ENCODE measurements around the gene PRKCE. TPM values are rescaled to one million over a fixed set of nuclear protein-coding genes. Genes with fewer than 3 reads are reported as not detected.

PRKCE gene
- total RNA-seq, 1 donor from 2014 or later, result 11.7 TPM

GRCh38 chr2:45616658-45617411 lies 34.6 kb upstream of the PRKCE start:
- intact Hi-C loops (cut with micrococcal nuclease), result no loop called here
- Mint-ChIP-seq H3K27ac (no peak overlapping the region), H3K9me3 (no peaks in the 10 kb centered on the region), H3K4me1 (ENCODE audit: low read depth) (peaks cover 6% of the 10 kb centered on the region), H3K27me3 (ENCODE audit: insufficient read depth) (peaks cover 4% of the 10 kb centered on the region), H3K4me3 (no peak overlapping the region), H3K36me3 (ENCODE audit: low read depth) (peaks cover 1% of the 10 kb centered on the region)
- no peak for DNase-seq (ENCODE audit: low spot score)

GRCh38 chr2:45617496-45617895 lies 34.0 kb upstream of the PRKCE start:
- Mint-ChIP-seq H3K36me3 (ENCODE audit: low read depth) (peaks cover 1% of the 10 kb centered on the region), H3K9me3 (no peaks in the 10 kb centered on the region)
- DNase-seq (ENCODE audit: low spot score), result no peak

GRCh38 chr2:45622336-45623075 lies 29.0 kb upstream of the PRKCE start:
- no peak overlapping the region for H3K4me3 Mint-ChIP-seq

More at GRCh38 chr2:45617496-45617895, 34.0 kb upstream of the PRKCE start:
- Mint-ChIP-seq H3K27ac (no peak overlapping the region), H3K4me3 (no peak overlapping the region), H3K27me3 (ENCODE audit: insufficient read depth) (peaks cover 4% of the 10 kb centered on the region), H3K4me1 (ENCODE audit: low read depth) (peaks cover under 1% of the 10 kb centered on the region)
- intact Hi-C loops (cut with micrococcal nuclease), result no loop called here

GRCh38 chr2:45623098-45623497 lies 28.4 kb upstream of the PRKCE start:
- no peak overlapping the region for H3K4me3 Mint-ChIP-seq
- no peak for DNase-seq (ENCODE audit: low spot score)
- H3K27ac Mint-ChIP-seq, result no peak overlapping the region
- peaks cover 23% of the 10 kb centered on the region for H3K27me3 Mint-ChIP-seq (ENCODE audit: insufficient read depth)
- no peaks in the 10 kb centered on the region for H3K9me3 Mint-ChIP-seq
- intact Hi-C loops (cut with micrococcal nuclease), result no loop called here
- peaks cover 1% of the 10 kb centered on the region for H3K36me3 Mint-ChIP-seq (ENCODE audit: low read depth)
- H3K4me1 Mint-ChIP-seq (ENCODE audit: low read depth), result peaks cover 6% of the 10 kb centered on the region

More at GRCh38 chr2:45622336-45623075, 29.0 kb upstream of the PRKCE start:
- Mint-ChIP-seq H3K36me3 (ENCODE audit: low read depth) (peaks cover 1% of the 10 kb centered on the region), H3K9me3 (no peaks in the 10 kb centered on the region), H3K27ac (no peak overlapping the region), H3K27me3 (ENCODE audit: insufficient read depth) (peaks cover 18% of the 10 kb centered on the region), H3K4me1 (ENCODE audit: low read depth) (peaks cover 6% of the 10 kb centered on the region)
- no peak for DNase-seq (ENCODE audit: low spot score)
- intact Hi-C loops (cut with micrococcal nuclease), result no loop called here

- no peak overlapping the region for H3K27ac Mint-ChIP-seq
Observed at GRCh38 chr2:45625824-45626223, 25.7 kb upstream of the PRKCE start.

GRCh38 chr2:45626387-45627221 lies 24.9 kb upstream of the PRKCE start:
- Mint-ChIP-seq H3K4me1 (ENCODE audit: low read depth) (peaks cover 6% of the 10 kb centered on the region), H3K9me3 (no peaks in the 10 kb centered on the region), H3K27me3 (ENCODE audit: insufficient read depth) (peaks cover 35% of the 10 kb centered on the region), H3K27ac (no peak overlapping the region), H3K36me3 (ENCODE audit: low read depth) (no peaks in the 10 kb centered on the region), H3K4me3 (no peak overlapping the region)
- intact Hi-C loops (cut with micrococcal nuclease), result no loop called here
- DNase-seq (ENCODE audit: low spot score), result no peak

More at GRCh38 chr2:45625824-45626223, 25.7 kb upstream of the PRKCE start:
- no peaks in the 10 kb centered on the region for H3K9me3 Mint-ChIP-seq
- no peak overlapping the region for H3K4me3 Mint-ChIP-seq
- H3K4me1 Mint-ChIP-seq (ENCODE audit: low read depth), result peaks cover 6% of the 10 kb centered on the region
- intact Hi-C loops (cut with micrococcal nuclease), result no loop called here
- no peaks in the 10 kb centered on the region for H3K36me3 Mint-ChIP-seq (ENCODE audit: low read depth)
- peaks cover 33% of the 10 kb centered on the region for H3K27me3 Mint-ChIP-seq (ENCODE audit: insufficient read depth)
- no peak for DNase-seq (ENCODE audit: low spot score)

- Mint-ChIP-seq H3K4me1 (ENCODE audit: low read depth) (peaks cover 1% of the 10 kb centered on the region), H3K27me3 (ENCODE audit: insufficient read depth) (peaks cover 42% of the 10 kb centered on the region), H3K36me3 (ENCODE audit: low read depth) (no peaks in the 10 kb centered on the region)
Observed at GRCh38 chr2:45627911-45628310, 23.6 kb upstream of the PRKCE start.

GRCh38 chr2:45629971-45630370 lies 21.5 kb upstream of the PRKCE start:
- no peak for DNase-seq (ENCODE audit: low spot score)
- Mint-ChIP-seq H3K27me3 (ENCODE audit: insufficient read depth) (peaks cover 39% of the 10 kb centered on the region), H3K9me3 (no peaks in the 10 kb centered on the region), H3K36me3 (ENCODE audit: low read depth) (no peaks in the 10 kb centered on the region), H3K27ac (no peak overlapping the region), H3K4me1 (ENCODE audit: low read depth) (no peaks in the 10 kb centered on the region), H3K4me3 (no peak overlapping the region)
- intact Hi-C loops (cut with micrococcal nuclease), result no loop called here

More at GRCh38 chr2:45627911-45628310, 23.6 kb upstream of the PRKCE start:
- intact Hi-C loops (cut with micrococcal nuclease), result no loop called here
- H3K4me3 Mint-ChIP-seq, result no peak overlapping the region
- DNase-seq (ENCODE audit: low spot score), result no peak
- H3K27ac Mint-ChIP-seq, result no peak overlapping the region
- no peaks in the 10 kb centered on the region for H3K9me3 Mint-ChIP-seq

GRCh38 chr2:45631319-45631718 lies 20.2 kb upstream of the PRKCE start:
- H3K27me3 Mint-ChIP-seq (ENCODE audit: insufficient read depth), result peaks cover 44% of the 10 kb centered on the region
- H3K36me3 Mint-ChIP-seq (ENCODE audit: low read depth), result no peaks in the 10 kb centered on the region
- no peak overlapping the region for H3K27ac Mint-ChIP-seq
- DNase-seq (ENCODE audit: low spot score), result no peak
- no peaks in the 10 kb centered on the region for H3K9me3 Mint-ChIP-seq
- intact Hi-C loops (cut with micrococcal nuclease), result no loop called here
- no peak overlapping the region for H3K4me3 Mint-ChIP-seq
- no peaks in the 10 kb centered on the region for H3K4me1 Mint-ChIP-seq (ENCODE audit: low read depth)

- no peak for DNase-seq (ENCODE audit: low spot score)
- Mint-ChIP-seq H3K27me3 (ENCODE audit: insufficient read depth) (peaks cover 44% of the 10 kb centered on the region), H3K4me3 (no peak overlapping the region), H3K27ac (no peak overlapping the region), H3K9me3 (no peaks in the 10 kb centered on the region), H3K4me1 (ENCODE audit: low read depth) (no peaks in the 10 kb centered on the region), H3K36me3 (ENCODE audit: low read depth) (no peaks in the 10 kb centered on the region)
- intact Hi-C loops (cut with micrococcal nuclease), result no loop called here
Observed at GRCh38 chr2:45631955-45632354, 19.5 kb upstream of the PRKCE start.

GRCh38 chr2:45634223-45634622 lies 17.3 kb upstream of the PRKCE start:
- Mint-ChIP-seq H3K27ac (no peak overlapping the region), H3K27me3 (ENCODE audit: insufficient read depth) (peaks cover 41% of the 10 kb centered on the region), H3K36me3 (ENCODE audit: low read depth) (no peaks in the 10 kb centered on the region), H3K4me1 (ENCODE audit: low read depth) (peaks cover 5% of the 10 kb centered on the region), H3K4me3 (no peak overlapping the region), H3K9me3 (no peaks in the 10 kb centered on the region)
- intact Hi-C loops (cut with micrococcal nuclease), result no loop called here
- no peak for DNase-seq (ENCODE audit: low spot score)

GRCh38 chr2:45636008-45636407 lies 15.5 kb upstream of the PRKCE start:
- H3K27me3 Mint-ChIP-seq (ENCODE audit: insufficient read depth), result peaks cover 36% of the 10 kb centered on the region

More at GRCh38 chr2:45636008-45636407, 15.5 kb upstream of the PRKCE start:
- H3K4me1 Mint-ChIP-seq (ENCODE audit: low read depth), result peaks cover 7% of the 10 kb centered on the region
- H3K4me3 Mint-ChIP-seq, result no peak overlapping the region
- H3K36me3 Mint-ChIP-seq (ENCODE audit: low read depth), result no peaks in the 10 kb centered on the region
- intact Hi-C loops (cut with micrococcal nuclease), result no loop called here
- DNase-seq (ENCODE audit: low spot score), result no peak
- H3K9me3 Mint-ChIP-seq, result no peaks in the 10 kb centered on the region
- no peak overlapping the region for H3K27ac Mint-ChIP-seq

Data from activated T-helper 1 cell treated with anti-CD3 and anti-CD28 coated beads, Interleukin-12 subunit alpha, Interleukin-12 subunit beta, Interleukin-2, Interleukin-4 antibody, amounts not matched to agents 30 ng/mL and 10 ng/mL and 1 ng/mL, durations not matched to agents 14 hours and 24 hours and 36 hours (primary cell).